ENCODE results near the gene FIGN.

FIGN gene

GRCh38 chr2:163641986-163642385, 93.8 kb downstream of the FIGN start:
- TF ChIP-seq SIN3A (IDR thresholded peaks at IDR 0.05; ENCODE audit: borderline replicate concordance, insufficient read depth, low read length) = no peak
- TF ChIP-seq POLR2AphosphoS5 (IDR thresholded peaks at IDR 0.05; ENCODE audit: low read depth, low read length) = no peak
- no peak for TF ChIP-seq TAF1 (IDR thresholded peaks at IDR 0.05; ENCODE audit: borderline replicate concordance, insufficient read depth, low read length)
- TF ChIP-seq REST (IDR thresholded peaks at IDR 0.05; ENCODE audit: insufficient read depth in 1 of 2, low read depth in 2 of 2, low read length in 2 of 2) = no peak
- no peak for TF ChIP-seq FOXP2 (optimal IDR thresholded peaks at IDR 0.05; ENCODE audit: borderline replicate concordance, extremely low read depth, extremely low read length, insufficient read depth)

GRCh38 chr2:163640542-163641193, 95.1 kb downstream of the FIGN start:
- TF ChIP-seq POLR2AphosphoS5 (IDR thresholded peaks at IDR 0.05; ENCODE audit: low read depth, low read length) (no peak), FOXP2 (optimal IDR thresholded peaks at IDR 0.05; ENCODE audit: borderline replicate concordance, extremely low read depth, extremely low read length, insufficient read depth) (no peak), TAF1 (IDR thresholded peaks at IDR 0.05; ENCODE audit: borderline replicate concordance, insufficient read depth, low read length) (no peak), REST (IDR thresholded peaks at IDR 0.05; ENCODE audit: insufficient read depth in 1 of 2, low read depth in 2 of 2, low read length in 2 of 2) (no peak), SIN3A (IDR thresholded peaks at IDR 0.05; ENCODE audit: borderline replicate concordance, insufficient read depth, low read length) (no peak)

GRCh38 chr2:163637871-163638270, 97.9 kb downstream of the FIGN start:
- TF ChIP-seq REST (IDR thresholded peaks at IDR 0.05; ENCODE audit: insufficient read depth in 1 of 2, low read depth in 2 of 2, low read length in 2 of 2) (no peak), POLR2AphosphoS5 (IDR thresholded peaks at IDR 0.05; ENCODE audit: low read depth, low read length) (no peak), FOXP2 (optimal IDR thresholded peaks at IDR 0.05; ENCODE audit: borderline replicate concordance, extremely low read depth, extremely low read length, insufficient read depth) (no peak)

- TF ChIP-seq SIN3A (IDR thresholded peaks at IDR 0.05; ENCODE audit: borderline replicate concordance, insufficient read depth, low read length) (no peak), REST (IDR thresholded peaks at IDR 0.05; ENCODE audit: insufficient read depth in 1 of 2, low read depth in 2 of 2, low read length in 2 of 2) (no peak), POLR2AphosphoS5 (IDR thresholded peaks at IDR 0.05; ENCODE audit: low read depth, low read length) (no peak), FOXP2 (optimal IDR thresholded peaks at IDR 0.05; ENCODE audit: borderline replicate concordance, extremely low read depth, extremely low read length, insufficient read depth) (no peak), TAF1 (IDR thresholded peaks at IDR 0.05; ENCODE audit: borderline replicate concordance, insufficient read depth, low read length) (no peak)
These were observed 102.5 kb downstream of the FIGN start for GRCh38 chr2:163633291-163633690.

- no peak for TF ChIP-seq SIN3A (IDR thresholded peaks at IDR 0.05; ENCODE audit: borderline replicate concordance, insufficient read depth, low read length)
- no peak for TF ChIP-seq TAF1 (IDR thresholded peaks at IDR 0.05; ENCODE audit: borderline replicate concordance, insufficient read depth, low read length)
- TF ChIP-seq REST (IDR thresholded peaks at IDR 0.05; ENCODE audit: insufficient read depth in 1 of 2, low read depth in 2 of 2, low read length in 2 of 2) = no peak
- no peak for TF ChIP-seq POLR2AphosphoS5 (IDR thresholded peaks at IDR 0.05; ENCODE audit: low read depth, low read length)
- no peak for TF ChIP-seq FOXP2 (optimal IDR thresholded peaks at IDR 0.05; ENCODE audit: borderline replicate concordance, extremely low read depth, extremely low read length, insufficient read depth)
These were observed 105.0 kb downstream of the FIGN start for GRCh38 chr2:163630836-163631235.

Measured in PFSK-1 (cell line).